ENCODE data around the gene NKPD1.

NKPD1 gene

DNA sequence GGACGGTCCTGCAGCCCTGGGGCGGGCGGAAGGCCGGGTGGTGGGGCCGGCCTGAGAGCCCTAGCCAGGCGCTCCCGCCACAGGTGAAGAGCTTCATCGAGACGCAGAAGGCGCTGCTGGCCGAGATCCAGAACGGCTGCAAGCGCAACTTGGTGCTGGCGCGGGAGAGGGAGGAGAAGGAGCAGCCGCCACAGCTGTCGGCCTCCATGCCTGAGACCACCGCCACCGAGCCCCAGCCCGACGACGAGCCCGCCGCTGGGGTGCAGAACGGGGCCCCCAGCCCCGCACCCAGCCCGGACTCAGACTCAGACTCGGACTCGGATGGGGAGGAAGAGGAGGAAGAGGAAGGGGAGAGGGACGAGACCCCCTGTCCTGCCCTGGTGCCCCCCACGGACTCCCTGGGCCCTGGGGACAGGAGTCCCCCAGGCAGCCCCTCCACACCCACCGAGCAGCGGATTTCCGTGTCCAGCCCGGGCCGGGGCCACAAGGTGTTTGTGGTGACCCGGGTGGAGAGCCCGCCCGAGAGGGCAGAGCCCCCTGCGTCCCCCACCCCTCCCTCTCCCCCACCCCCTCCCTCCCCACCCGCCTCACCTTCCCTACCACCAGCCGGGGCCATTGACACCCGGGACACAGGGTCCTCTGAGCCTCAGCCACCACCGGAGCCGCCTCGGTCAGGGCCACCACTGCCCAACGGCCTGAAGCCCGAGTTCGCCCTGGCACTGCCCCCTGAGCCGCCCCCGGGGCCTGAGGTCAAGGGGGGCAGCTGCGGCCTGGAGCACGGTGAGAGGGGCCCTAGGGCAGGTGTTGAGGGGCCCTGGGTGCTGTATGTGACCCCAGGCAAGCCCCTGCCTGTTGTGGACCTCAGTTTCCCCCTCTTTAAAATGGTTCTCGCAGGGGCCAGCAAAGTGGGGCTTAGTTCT, 15.3 kb downstream of the NKPD1 start:
- H3K4me3 ChIP-seq (ENCODE audit: severe bottlenecking), result no peak overlapping the region
- ATAC-seq (ENCODE audit: low read depth) (no peak), DNase-seq (ENCODE audit: low spot score) (no peak)
- no peaks in the 10 kb centered on the region for H3K4me1 ChIP-seq (ENCODE audit: insufficient read depth, poor library complexity, severe bottlenecking)
- H3K36me3 ChIP-seq (ENCODE audit: low read depth), result peaks cover 10% of the 10 kb centered on the region; the same call in 1 of the 2 replicates
- H3K27me3 ChIP-seq (ENCODE audit: insufficient read depth, poor library complexity, severe bottlenecking), result no peaks in the 10 kb centered on the region
- no peaks in the 10 kb centered on the region for H3K9me3 ChIP-seq (ENCODE audit: severe bottlenecking)
- TF ChIP-seq, protein P1, sequence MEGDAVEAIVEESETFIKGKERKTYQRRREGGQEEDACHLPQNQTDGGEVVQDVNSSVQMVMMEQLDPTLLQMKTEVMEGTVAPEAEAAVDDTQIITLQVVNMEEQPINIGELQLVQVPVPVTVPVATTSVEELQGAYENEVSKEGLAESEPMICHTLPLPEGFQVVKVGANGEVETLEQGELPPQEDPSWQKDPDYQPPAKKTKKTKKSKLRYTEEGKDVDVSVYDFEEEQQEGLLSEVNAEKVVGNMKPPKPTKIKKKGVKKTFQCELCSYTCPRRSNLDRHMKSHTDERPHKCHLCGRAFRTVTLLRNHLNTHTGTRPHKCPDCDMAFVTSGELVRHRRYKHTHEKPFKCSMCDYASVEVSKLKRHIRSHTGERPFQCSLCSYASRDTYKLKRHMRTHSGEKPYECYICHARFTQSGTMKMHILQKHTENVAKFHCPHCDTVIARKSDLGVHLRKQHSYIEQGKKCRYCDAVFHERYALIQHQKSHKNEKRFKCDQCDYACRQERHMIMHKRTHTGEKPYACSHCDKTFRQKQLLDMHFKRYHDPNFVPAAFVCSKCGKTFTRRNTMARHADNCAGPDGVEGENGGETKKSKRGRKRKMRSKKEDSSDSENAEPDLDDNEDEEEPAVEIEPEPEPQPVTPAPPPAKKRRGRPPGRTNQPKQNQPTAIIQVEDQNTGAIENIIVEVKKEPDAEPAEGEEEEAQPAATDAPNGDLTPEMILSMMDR (IDR thresholded peaks at IDR 0.05; ENCODE audit: poor library complexity, severe bottlenecking), result no peak
- H3K27ac ChIP-seq (ENCODE audit: poor library complexity, severe bottlenecking), result no peak overlapping the region

DNA sequence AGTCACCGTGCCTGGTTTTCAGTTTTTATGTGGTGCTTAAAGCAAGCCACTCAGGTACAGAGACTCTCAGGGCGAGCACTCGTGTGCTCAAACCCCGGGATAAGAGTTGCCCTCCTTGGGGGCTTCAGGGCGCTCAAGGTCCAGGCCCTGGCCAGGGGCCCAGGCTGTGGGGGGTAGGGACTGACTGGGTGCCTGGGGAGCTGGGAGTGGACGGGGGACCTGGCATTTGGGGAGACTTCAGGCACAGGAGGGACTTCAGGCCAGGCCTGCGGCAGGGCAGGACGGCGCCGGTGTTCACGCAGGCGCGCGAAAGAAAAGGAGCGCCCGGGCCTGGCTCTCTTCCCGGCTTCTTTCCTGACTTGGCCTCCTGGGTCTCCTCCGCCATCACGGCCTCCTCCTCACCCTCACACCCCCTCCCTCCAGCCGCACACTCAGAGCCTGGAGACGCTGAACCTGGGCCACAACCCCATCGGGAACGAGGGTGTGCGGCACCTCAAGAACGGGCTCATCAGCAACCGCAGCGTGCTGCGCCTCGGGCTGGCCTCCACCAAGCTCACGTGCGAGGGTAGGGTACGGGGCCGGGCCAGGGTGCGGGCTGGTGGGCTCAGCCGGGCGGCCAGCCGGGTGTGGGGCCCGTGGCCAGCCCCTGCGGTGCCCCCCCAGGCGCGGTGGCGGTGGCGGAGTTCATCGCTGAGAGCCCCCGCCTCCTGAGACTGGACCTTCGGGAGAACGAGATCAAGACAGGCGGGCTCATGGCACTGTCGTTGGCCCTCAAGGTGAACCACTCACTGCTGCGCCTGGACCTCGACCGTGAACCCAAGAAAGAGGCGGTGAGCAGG, 16.1 kb downstream of the NKPD1 start:
- Histone ChIP-seq H3K9me3 (ENCODE audit: severe bottlenecking) (no peaks in the 10 kb centered on the region), H3K27me3 (ENCODE audit: insufficient read depth, poor library complexity, severe bottlenecking) (no peaks in the 10 kb centered on the region), H3K4me3 (ENCODE audit: severe bottlenecking) (no peak overlapping the region), H3K4me1 (ENCODE audit: insufficient read depth, poor library complexity, severe bottlenecking) (no peaks in the 10 kb centered on the region), H3K27ac (ENCODE audit: poor library complexity, severe bottlenecking) (no peak overlapping the region), H3K36me3 (ENCODE audit: low read depth) (peaks cover 10% of the 10 kb centered on the region; the same call in 1 of the 2 replicates)
- DNase-seq (ENCODE audit: low spot score) (no peak), ATAC-seq (ENCODE audit: low read depth) (no peak)
- TF ChIP-seq, protein P1 (IDR thresholded peaks at IDR 0.05; ENCODE audit: poor library complexity, severe bottlenecking), result no peak

DNA sequence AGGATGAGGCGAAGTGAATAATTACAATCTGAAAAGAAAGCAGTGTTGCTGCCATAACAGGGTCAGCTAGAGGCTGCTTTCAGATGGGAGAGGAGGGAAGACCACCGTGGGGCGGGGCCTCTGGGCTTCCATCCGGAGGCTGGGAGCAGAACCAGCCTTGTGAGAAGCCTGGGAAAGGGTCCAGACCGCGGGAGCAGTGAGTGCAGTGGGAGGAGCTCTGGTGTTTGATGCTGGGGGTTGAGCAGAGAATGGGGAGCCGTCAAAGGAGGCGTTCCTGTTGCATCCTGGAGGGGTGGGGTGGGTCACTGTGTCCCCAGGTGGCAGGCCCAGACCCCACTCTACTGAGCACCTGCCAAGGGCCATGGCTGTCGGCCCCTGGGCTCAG, 18.1 kb downstream of the NKPD1 start:
- H3K27ac ChIP-seq (ENCODE audit: poor library complexity, severe bottlenecking), result no peak overlapping the region
- no peaks in the 10 kb centered on the region for H3K27me3 ChIP-seq (ENCODE audit: insufficient read depth, poor library complexity, severe bottlenecking)
- H3K4me1 ChIP-seq (ENCODE audit: insufficient read depth, poor library complexity, severe bottlenecking), result no peaks in the 10 kb centered on the region
- peaks cover 10% of the 10 kb centered on the region; the same call in 1 of the 2 replicates for H3K36me3 ChIP-seq (ENCODE audit: low read depth)
- TF ChIP-seq, protein P1 (IDR thresholded peaks at IDR 0.05; ENCODE audit: poor library complexity, severe bottlenecking), result no peak
- DNase-seq (ENCODE audit: low spot score), result no peak
- no peaks in the 10 kb centered on the region for H3K9me3 ChIP-seq (ENCODE audit: severe bottlenecking)
- ATAC-seq (ENCODE audit: low read depth), result no peak
- no peak overlapping the region for H3K4me3 ChIP-seq (ENCODE audit: severe bottlenecking)

DNA sequence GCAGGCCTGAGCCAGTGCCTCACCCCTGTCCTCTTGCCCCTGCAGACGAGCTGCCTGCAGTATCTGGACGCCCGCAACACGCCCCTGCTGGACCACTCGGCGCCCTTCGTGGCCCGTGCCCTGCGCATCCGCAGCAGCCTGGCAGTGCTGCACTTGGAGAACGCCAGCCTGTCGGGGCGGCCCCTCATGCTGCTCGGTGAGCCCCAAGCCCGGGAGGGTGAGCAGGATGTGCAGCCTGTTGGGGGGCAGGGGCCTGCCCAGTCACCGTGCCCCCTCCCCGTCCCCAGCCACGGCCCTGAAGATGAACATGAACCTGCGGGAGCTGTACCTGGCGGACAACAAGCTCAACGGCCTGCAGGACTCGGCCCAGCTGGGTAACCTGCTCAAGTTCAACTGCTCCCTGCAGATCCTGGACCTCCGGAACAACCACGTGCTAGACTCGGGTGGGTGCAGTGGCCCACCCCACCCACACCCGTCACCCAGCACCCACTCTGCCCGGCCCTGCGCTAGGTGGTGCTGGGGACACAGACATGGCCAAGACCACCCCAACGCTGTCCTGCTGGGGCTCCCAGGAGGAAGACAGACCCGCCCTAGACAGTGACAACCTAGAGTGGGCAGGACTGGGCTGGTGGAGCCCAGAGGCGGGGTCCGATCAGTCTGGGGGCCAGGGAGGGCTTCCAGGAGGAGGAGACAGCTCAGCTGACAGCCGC, 18.6 kb downstream of the NKPD1 start:
- H3K27me3 ChIP-seq (ENCODE audit: insufficient read depth, poor library complexity, severe bottlenecking), result no peaks in the 10 kb centered on the region
- ATAC-seq (ENCODE audit: low read depth) (no peak), DNase-seq (ENCODE audit: low spot score) (no peak)
- no peaks in the 10 kb centered on the region for H3K4me1 ChIP-seq (ENCODE audit: insufficient read depth, poor library complexity, severe bottlenecking)
- no peaks in the 10 kb centered on the region for H3K9me3 ChIP-seq (ENCODE audit: severe bottlenecking)
- peaks cover 10% of the 10 kb centered on the region; the same call in 1 of the 2 replicates for H3K36me3 ChIP-seq (ENCODE audit: low read depth)
- H3K27ac ChIP-seq (ENCODE audit: poor library complexity, severe bottlenecking), result no peak overlapping the region
- TF ChIP-seq, protein P1 (IDR thresholded peaks at IDR 0.05; ENCODE audit: poor library complexity, severe bottlenecking), result no peak
- H3K4me3 ChIP-seq (ENCODE audit: severe bottlenecking), result no peak overlapping the region

Measured in RWPE2 (cell line).